ENCODE results near the gene HUNK. TPM values are rescaled to one million over a fixed set of nuclear protein-coding genes. Genes with fewer than 3 reads are reported as not detected.

Gene HUNK
- polyA plus RNA-seq, 3 donors from 2014 or later, result not detected

DNA sequence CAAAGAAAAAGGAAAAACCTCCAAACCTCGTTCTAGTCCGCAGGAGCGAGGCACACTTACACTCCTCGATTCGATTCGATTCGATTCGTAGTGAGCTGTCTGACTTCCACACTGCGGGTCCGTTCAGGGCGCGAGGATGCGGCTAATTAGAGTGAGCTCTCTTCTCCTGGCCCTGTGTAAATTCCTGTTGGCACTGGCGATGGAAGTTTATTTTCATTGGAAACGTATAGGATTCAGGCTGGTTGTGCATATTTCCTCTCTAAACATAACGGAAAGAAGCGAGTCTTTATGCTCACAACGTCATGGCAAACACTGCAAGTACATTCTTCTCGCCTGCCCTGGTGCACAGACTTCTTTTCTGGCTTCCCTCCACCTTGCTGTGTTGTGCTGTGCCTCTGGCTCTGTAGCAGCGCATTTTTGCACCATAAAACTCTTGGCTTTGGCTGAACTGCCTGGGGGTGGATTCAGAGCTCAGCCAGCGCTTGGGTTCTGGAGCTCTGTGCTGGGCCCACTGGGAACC, 2.7 kb downstream of the HUNK start:
- Mint-ChIP-seq H3K4me1 (peaks cover 6 to 9% of the 10 kb centered on the region in 2 donors), H3K27ac (no peak overlapping the region), H3K36me3 (no peaks in the 10 kb centered on the region), H3K4me3 (peak overlapping the region in 1 of 5 donors; percentile 33), H3K9me3 (no peaks in the 10 kb centered on the region), H3K27me3 (ENCODE audit: low read depth in 3 of 3) (peaks cover 5 to 21% (median 19%) of the 10 kb centered on the region in 3 donors)
- DNase-seq, result no peak

DNA sequence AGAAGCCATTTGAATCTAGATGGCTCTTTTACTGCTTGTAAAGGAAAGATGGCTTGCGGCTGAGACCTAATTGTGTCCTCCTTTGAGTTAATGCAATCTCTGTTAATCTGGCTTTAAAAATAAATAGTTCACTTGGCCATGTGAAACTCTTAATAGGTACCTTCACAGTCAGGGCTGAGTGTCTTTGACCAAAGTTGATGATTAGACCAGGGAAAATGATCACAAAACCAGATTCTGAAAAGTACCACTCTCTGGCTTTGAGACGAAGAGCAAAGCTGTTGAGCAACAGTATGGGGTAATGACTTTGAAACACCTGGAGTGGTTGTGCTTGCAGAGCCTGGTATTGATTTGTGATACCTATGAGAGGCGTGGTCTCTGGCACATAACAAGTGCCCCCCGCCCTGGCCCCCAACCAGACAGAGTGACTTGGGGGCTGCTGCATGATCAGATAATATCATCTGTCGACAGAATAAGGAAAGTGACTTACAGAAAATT, 4.7 kb downstream of the HUNK start:
- no peaks in the 10 kb centered on the region for H3K36me3 Mint-ChIP-seq
- no peaks in the 10 kb centered on the region for H3K9me3 Mint-ChIP-seq
- H3K27me3 Mint-ChIP-seq (ENCODE audit: low read depth in 3 of 3), result peaks cover 5 to 12% (median 12%) of the 10 kb centered on the region in 3 donors
- H3K4me3 Mint-ChIP-seq, result no peak overlapping the region
- peaks cover under 1% of the 10 kb centered on the region in 2 donors for H3K4me1 Mint-ChIP-seq
- DNase-seq, result no peak
- no peak overlapping the region for H3K27ac Mint-ChIP-seq

DNA sequence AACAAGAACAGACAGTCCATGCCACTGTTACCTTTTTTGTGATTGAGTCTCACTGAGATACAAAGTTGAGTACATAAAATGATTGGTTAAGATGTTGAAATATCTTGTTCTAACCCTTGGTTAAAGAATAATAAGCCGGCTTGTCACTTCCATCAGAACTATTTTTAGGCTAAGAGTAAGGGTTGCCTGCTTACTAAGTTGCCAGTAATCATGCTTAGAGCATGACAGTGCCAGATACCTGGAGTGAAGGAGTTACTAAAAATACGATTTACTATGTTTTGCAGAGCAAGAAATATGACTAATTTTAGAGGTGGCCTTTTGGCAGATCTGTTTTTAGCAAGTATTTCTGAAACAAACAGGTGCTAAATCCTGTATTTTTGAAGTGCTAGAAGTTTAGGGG, 6.0 kb downstream of the HUNK start:
- Mint-ChIP-seq H3K36me3 (no peaks in the 10 kb centered on the region), H3K4me1 (no peaks in the 10 kb centered on the region), H3K27me3 (ENCODE audit: low read depth in 3 of 3) (peaks cover 5 to 12% (median 11%) of the 10 kb centered on the region in 3 donors)

DNA sequence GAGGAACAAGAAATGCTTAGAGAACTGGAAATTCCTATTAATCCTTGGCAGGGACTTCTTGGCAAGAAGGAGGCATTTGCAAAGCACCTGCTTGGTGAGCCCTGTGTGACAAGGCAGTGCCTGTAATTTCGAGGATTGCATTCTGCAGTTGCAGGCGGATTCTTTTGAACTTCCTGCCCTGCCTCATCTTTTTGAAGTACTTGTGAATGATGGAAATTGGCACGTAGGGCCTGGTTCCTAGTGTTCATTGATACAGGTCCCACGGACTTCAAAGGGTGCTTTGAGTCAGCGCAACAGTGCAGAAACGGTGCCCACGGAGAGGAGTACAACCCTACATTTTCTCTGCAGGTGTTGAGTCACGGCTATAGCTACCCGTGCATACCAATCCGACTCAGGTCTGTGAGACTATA, 6.4 kb downstream of the HUNK start:
- Mint-ChIP-seq H3K36me3 (no peaks in the 10 kb centered on the region), H3K27ac (no peak overlapping the region), H3K27me3 (ENCODE audit: low read depth in 3 of 3) (peaks cover 5 to 12% (median 11%) of the 10 kb centered on the region in 3 donors), H3K4me1 (no peaks in the 10 kb centered on the region), H3K9me3 (no peaks in the 10 kb centered on the region), H3K4me3 (no peak overlapping the region)
- DNase-seq, result no peak

More for the DNA sequence above, 6.0 kb downstream of the HUNK start:
- H3K27ac Mint-ChIP-seq, result no peak overlapping the region
- DNase-seq, result no peak
- no peak overlapping the region for H3K4me3 Mint-ChIP-seq
- H3K9me3 Mint-ChIP-seq, result no peaks in the 10 kb centered on the region

DNA sequence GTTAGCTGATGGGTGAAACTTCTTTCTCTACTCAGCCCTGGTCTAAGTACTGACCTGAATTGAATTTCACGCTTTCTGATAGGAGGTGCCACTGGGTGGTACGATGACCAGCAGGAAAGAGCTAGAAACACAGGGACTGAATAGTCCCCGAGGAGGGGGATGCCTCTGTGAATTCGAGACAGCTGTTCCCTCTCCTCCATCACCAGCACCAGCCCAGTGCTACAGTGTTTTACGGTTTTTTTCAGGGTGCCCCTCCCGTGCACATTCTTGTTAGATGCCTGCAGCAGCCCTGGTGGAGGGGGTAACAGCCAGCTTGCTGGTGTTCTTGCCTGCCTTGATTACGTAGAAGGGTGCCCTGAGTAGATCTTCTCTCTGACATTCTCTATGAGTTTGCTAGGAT, 7.1 kb downstream of the HUNK start:
- Mint-ChIP-seq H3K9me3 (no peaks in the 10 kb centered on the region), H3K36me3 (no peaks in the 10 kb centered on the region), H3K4me1 (no peaks in the 10 kb centered on the region), H3K27ac (no peak overlapping the region), H3K4me3 (no peak overlapping the region), H3K27me3 (ENCODE audit: low read depth in 3 of 3) (peaks cover 2 to 9% (median 7%) of the 10 kb centered on the region in 3 donors)
- no peak for DNase-seq

DNA sequence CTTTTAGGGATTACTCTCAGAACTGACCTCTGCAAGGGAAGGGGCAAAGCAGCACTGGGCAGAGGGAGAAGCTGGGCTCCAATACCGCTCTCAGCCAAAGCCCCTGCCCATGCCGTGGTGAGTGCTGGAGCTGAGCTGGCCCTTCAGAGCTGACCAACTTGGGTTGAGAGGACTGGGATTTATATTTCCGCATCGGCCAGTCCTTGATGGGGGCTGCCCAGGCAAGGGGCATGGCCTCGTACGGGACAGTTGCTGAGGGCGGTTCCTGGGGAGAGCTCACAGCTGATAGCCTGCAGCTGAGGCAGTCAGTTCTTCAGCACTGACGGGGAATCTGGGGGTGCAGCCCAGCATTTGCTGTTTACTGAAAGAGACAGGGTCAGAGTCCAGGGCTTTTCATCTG, 8.0 kb downstream of the HUNK start:
- Mint-ChIP-seq H3K4me3 (no peak overlapping the region), H3K4me1 (no peaks in the 10 kb centered on the region), H3K27me3 (ENCODE audit: low read depth in 3 of 3) (peaks cover 2 to 8% (median 3%) of the 10 kb centered on the region in 3 donors), H3K36me3 (no peaks in the 10 kb centered on the region), H3K27ac (no peak overlapping the region), H3K9me3 (no peaks in the 10 kb centered on the region)
- DNase-seq, result no peak

DNA sequence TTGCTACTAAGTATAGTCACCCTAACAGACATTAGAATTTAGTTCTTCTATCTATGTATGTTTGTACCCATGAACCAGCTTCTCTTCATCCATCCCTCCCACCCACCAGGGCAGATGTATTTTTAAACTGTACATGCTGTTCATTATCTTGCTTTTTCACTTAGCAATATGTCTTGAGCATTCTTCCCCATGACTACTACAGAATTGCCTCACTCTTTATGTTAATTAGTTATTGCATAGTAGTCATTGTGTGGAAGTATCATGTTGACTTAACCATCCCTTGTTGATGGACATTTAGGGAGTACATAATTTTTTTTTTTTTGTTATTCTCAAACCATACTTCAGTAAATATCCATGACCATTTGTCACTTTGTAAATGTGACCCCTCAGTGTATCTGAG, 9.9 kb downstream of the HUNK start:
- no peak overlapping the region for H3K27ac Mint-ChIP-seq
- no peak overlapping the region for H3K4me3 Mint-ChIP-seq
- H3K36me3 Mint-ChIP-seq, result no peaks in the 10 kb centered on the region
- DNase-seq, result no peak
- H3K27me3 Mint-ChIP-seq (ENCODE audit: low read depth in 3 of 3), result peaks cover 0 to 9% (median 3%) of the 10 kb centered on the region in 3 donors
- no peaks in the 10 kb centered on the region for H3K9me3 Mint-ChIP-seq
- no peaks in the 10 kb centered on the region for H3K4me1 Mint-ChIP-seq

DNA sequence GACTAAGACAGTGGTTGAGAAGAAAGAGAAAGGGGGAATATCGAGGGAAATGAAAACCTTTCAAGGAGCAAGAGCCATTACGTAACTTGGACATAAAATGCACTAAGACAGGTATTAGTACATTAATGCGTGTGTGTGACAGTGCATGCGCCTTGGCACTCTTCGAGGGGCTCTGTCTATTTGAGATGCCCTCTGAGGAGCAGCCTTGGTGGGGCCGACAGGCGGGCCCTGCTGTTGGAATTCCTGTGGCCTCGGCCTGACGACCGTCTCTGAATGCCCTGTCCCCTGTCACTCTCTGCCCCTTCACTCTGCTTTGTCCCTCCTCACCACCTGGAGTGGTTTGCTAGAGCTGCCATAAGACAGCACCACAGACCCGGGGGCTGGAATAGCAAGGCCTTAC, 12.3 kb downstream of the HUNK start:
- DNase-seq, result no peak
- no peak overlapping the region for H3K4me3 Mint-ChIP-seq
- no peak overlapping the region for H3K27ac Mint-ChIP-seq
- no peaks in the 10 kb centered on the region for H3K36me3 Mint-ChIP-seq
- H3K27me3 Mint-ChIP-seq (ENCODE audit: low read depth in 3 of 3), result peaks cover 1 to 9% (median 1%) of the 10 kb centered on the region in 3 donors
- H3K4me1 Mint-ChIP-seq, result no peaks in the 10 kb centered on the region
- no peaks in the 10 kb centered on the region for H3K9me3 Mint-ChIP-seq

DNA sequence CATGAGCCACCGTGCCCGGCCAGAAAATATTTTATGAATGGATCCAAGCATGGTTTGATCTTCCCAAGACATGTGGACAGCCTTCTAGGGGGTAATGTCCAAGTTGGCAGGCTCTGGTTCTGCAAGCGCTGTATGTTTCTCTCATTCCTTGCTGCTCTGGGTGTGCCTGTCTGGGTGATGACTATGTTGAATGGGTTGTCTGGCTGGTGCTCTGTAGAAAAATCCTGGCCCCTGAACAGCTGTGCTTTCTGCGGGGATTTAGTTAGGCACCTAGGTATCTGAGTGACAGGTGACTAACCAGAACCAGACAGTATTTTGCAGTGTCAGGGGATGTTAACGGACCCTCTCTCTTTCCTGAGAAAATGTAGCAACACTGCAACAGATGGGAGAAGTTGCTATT, 14.1 kb downstream of the HUNK start:
- Mint-ChIP-seq H3K4me1 (no peaks in the 10 kb centered on the region), H3K4me3 (no peak overlapping the region), H3K9me3 (no peaks in the 10 kb centered on the region), H3K36me3 (no peaks in the 10 kb centered on the region), H3K27me3 (ENCODE audit: low read depth in 3 of 3) (peaks cover 1 to 7% (median 1%) of the 10 kb centered on the region in 3 donors), H3K27ac (no peak overlapping the region)
- no peak for DNase-seq

DNA sequence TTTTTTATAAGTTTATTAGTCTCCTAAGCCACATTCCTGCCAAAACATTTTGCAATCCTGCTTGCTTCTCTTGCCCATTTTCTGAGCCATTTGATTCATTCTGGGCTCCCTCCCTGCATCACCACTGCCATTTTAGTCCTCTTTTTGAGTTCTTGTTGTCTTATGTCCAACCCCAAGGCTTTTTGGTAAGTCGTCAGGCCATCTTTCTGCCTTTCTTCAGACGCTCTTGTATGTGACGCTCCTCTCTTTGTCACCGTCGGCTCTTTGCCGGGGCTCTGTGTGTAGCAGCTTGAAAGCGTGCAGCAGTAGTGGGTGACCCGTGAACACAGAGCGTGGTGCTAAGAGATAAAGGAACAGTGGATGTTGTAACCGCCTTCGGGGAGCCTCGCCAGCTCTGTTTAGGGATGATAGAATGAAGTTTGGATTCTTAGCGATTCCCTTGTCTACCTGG, 14.6 kb downstream of the HUNK start:
- H3K9me3 Mint-ChIP-seq, result no peaks in the 10 kb centered on the region
- H3K4me1 Mint-ChIP-seq, result no peaks in the 10 kb centered on the region
- H3K27me3 Mint-ChIP-seq (ENCODE audit: low read depth in 3 of 3), result peaks cover 1 to 7% (median 1%) of the 10 kb centered on the region in 3 donors
- no peak overlapping the region for H3K4me3 Mint-ChIP-seq
- H3K27ac Mint-ChIP-seq, result no peak overlapping the region
- no peak for DNase-seq
- H3K36me3 Mint-ChIP-seq, result no peaks in the 10 kb centered on the region

DNA sequence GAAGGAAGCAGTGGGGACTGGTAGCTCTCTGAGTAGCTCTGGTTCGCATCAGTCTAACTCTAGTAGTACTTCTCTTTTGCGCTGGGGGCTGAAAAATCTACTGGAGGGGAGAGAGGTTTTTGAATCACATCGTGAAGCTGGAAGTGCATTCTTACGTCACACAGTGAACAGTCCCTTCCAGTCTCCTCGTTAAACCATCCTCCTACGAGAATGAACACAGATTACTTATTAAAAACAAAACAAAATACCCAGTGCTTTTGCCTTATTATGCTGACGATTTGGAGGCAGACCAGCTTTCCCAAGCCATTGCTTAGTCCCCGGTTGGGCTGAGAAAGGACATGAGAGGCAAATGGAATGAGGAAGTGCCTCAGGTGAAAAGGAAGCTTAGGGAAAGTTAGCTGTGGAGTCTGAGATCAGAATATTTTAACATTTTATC, 16.1 kb downstream of the HUNK start:
- no peak for DNase-seq
- H3K4me3 Mint-ChIP-seq, result no peak overlapping the region
- H3K4me1 Mint-ChIP-seq, result no peaks in the 10 kb centered on the region
- H3K27ac Mint-ChIP-seq, result no peak overlapping the region
- no peaks in the 10 kb centered on the region for H3K36me3 Mint-ChIP-seq
- peaks cover 1 to 9% (median 1%) of the 10 kb centered on the region in 3 donors for H3K27me3 Mint-ChIP-seq (ENCODE audit: low read depth in 3 of 3)
- H3K9me3 Mint-ChIP-seq, result no peaks in the 10 kb centered on the region

DNA sequence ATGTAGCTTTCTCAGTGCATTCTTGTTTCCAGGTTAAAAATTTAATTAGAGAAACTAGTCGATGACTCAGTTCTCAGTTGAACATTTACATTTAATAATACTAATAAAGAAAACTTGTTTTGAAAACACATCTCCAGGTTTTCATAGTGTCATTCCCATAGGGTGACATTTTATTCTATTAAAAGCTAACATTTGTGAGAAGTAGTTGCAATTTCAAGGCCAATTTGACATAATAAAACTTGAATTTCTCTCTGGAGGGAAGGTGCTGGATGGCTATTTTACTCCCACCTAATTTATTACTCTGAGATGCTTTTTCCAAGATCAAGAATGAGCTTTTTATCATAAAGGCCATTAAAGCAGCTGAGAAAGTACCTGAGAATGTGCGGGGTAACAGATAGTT, 16.6 kb downstream of the HUNK start:
- Mint-ChIP-seq H3K4me3 (no peak overlapping the region), H3K36me3 (no peaks in the 10 kb centered on the region), H3K4me1 (no peaks in the 10 kb centered on the region), H3K27ac (no peak overlapping the region), H3K9me3 (no peaks in the 10 kb centered on the region), H3K27me3 (ENCODE audit: low read depth in 3 of 3) (peaks cover 1 to 9% (median 1%) of the 10 kb centered on the region in 3 donors)
- no peak for DNase-seq

DNA sequence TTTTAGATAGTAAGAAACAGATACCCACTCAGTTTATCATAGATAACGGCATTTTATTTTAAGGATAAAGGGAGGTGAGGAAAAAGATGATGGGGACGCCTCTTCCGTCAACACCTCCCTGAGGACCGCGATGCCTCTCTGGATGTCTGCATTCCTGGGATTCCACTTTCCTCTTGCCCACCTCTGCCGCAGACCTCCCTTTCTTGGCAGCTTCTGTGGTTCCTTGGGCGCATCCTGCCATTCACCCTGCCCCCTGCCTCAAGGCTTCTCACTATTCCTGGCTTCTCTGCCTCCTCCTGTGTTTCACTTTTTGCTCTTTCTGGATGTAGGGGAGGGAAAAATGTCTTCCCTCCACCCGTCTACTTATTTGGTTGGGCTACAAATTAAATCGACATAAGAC, 19.9 kb downstream of the HUNK start:
- Mint-ChIP-seq H3K27ac (no peak overlapping the region), H3K9me3 (no peaks in the 10 kb centered on the region)

DNA sequence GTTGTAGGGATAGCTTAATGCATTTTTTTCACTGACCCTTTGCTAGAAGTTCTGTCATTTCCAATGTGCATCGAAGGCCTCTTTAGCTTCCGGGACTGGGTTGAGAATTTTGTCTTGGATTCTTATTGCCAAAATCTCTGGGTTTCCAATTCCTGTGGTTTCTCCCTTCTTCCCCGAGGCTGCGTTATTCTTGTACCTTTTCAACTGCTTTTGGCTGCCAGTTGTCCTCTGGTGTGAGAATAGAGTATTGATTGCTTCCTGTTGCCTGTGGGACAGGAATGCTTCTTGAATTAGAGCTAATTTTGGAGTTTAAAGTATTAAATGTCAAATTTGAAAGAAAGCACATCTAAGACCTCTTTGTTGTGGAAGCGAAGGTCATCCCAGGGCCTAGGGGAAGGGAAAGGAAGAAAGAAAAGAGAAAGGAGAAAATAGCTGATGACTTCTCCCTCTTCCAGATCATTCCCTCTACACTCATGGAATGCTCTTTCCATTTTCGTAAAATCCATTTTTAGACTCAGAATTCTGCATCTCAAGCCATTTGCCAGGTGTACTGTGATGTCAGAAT, 21.1 kb downstream of the HUNK start:
- Mint-ChIP-seq H3K36me3 (no peaks in the 10 kb centered on the region), H3K4me1 (no peaks in the 10 kb centered on the region), H3K9me3 (peaks cover 0 to 2% (median 0%) of the 10 kb centered on the region in 6 donors), H3K27me3 (ENCODE audit: low read depth in 3 of 3) (peaks cover 2 to 7% (median 3%) of the 10 kb centered on the region in 3 donors), H3K4me3 (no peak overlapping the region), H3K27ac (no peak overlapping the region)
- DNase-seq, result no peak

More for the DNA sequence above, 19.9 kb downstream of the HUNK start:
- DNase-seq, result no peak
- H3K36me3 Mint-ChIP-seq, result no peaks in the 10 kb centered on the region
- peaks cover 2 to 7% (median 3%) of the 10 kb centered on the region in 3 donors for H3K27me3 Mint-ChIP-seq (ENCODE audit: low read depth in 3 of 3)
- H3K4me3 Mint-ChIP-seq, result no peak overlapping the region
- no peaks in the 10 kb centered on the region for H3K4me1 Mint-ChIP-seq

DNA sequence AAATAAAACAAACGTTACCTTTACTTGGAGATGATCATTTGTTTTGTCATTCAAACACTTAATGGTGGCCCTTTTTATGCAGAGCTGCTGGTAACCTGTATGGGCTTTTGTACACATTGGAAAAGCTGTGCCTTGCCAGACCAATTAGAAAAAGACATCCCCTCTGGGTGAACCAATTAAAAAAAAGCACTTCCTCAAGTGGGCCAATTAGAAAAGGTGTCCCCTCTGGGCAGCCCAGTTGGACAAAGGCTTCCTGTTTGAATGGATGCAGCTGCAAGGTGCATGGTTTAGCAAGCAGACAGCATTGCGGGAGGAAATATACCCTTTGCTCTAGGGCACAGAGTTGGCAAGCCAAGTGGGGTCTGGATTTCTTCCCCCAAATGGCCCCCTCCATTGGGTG, 21.6 kb downstream of the HUNK start:
- Mint-ChIP-seq H3K27ac (no peak overlapping the region), H3K4me1 (no peaks in the 10 kb centered on the region), H3K36me3 (no peaks in the 10 kb centered on the region), H3K9me3 (peaks cover 0 to 2% (median 0%) of the 10 kb centered on the region in 6 donors), H3K4me3 (no peak overlapping the region), H3K27me3 (ENCODE audit: low read depth in 3 of 3) (peaks cover 3 to 6% (median 4%) of the 10 kb centered on the region in 3 donors)
- DNase-seq, result no peak
